IMR-90 (cell line): ENCODE measurements around the gene HSPA1A. TPM values are rescaled to one million over a fixed set of nuclear protein-coding genes. Genes with fewer than 3 reads are reported as not detected.

Source experiments
- ATAC-seq: fragments of 200-7000 bp; cut with Tn5 transposase; 2 replicates; pipeline ENCODE4 v1.9.1; 2020; ENCODE audit warnings: low read depth, mild to moderate bottlenecking, moderate library complexity
- Bru-seq: library from RNA; stranded (reverse); fragments of 400-500 nt; gene quantifications from one replicate; lab custom pipeline; 2021; lab: Mats Ljungman, UMichigan
- BruChase-seq, 2 experiments: library from RNA; stranded (reverse); fragments of 400-500 nt; gene quantifications; one replicate each; lab custom pipeline; 2021; lab: Mats Ljungman, UMichigan
- BruUV-seq: library from RNA; stranded (reverse); fragments of 400-500 nt; replicated peaks from 2 replicates; lab custom pipeline; 2021; lab: Mats Ljungman, UMichigan
- CTCF ChIA-PET: fragments of 300-600 bp; formaldehyde crosslinking; extraction: SDS; loops from one replicate; lab custom pipeline; 2021; ENCODE audit warnings: antibody characterized with exemption; lab: Yijun Ruan, JAX
- POLR2A ChIA-PET: fragments of 300-600 bp; sonication (Branson Sonifier 250); formaldehyde crosslinking; loops from one replicate; lab custom pipeline; 2022; ENCODE audit warnings: antibody characterized with exemption; ENCODE audit not compliant: unreplicated experiment; lab: Charles Lee
- DNase-seq: peaks from one replicate; pipeline ENCODE4 v3.0.0; 2013
- H2AFZ ChIP-seq: replicated peaks from 2 replicates; pipeline ENCODE3; 2013; ENCODE audit warnings: low read length, mild to moderate bottlenecking; ENCODE audit not compliant: poor library complexity
- H2AK5ac ChIP-seq: 2 replicates; pipeline ENCODE4 v1.6.1; 2013; ENCODE audit warnings: low read depth, low read length, inconsistent platforms
- H2AK9ac ChIP-seq: replicated peaks from 2 replicates; pipeline ENCODE3; 2013; ENCODE audit warnings: mild to moderate bottlenecking, low read depth, low read length, moderate library complexity; ENCODE audit not compliant: poor library complexity
- H2BK120ac ChIP-seq: 2 replicates; pipeline ENCODE4 v1.6.1; 2013; ENCODE audit warnings: low read depth, low read length, inconsistent platforms
- H2BK15ac ChIP-seq: 3 replicates; pipeline ENCODE4 v1.6.1; 2013; ENCODE audit warnings: low read depth, low read length, inconsistent platforms
- H2BK20ac ChIP-seq: 2 replicates; pipeline ENCODE4 v1.6.1; 2013; ENCODE audit warnings: low read depth, mild to moderate bottlenecking, inconsistent platforms, low read length, moderate library complexity
- H2BK5ac ChIP-seq: 2 replicates; pipeline ENCODE4 v1.6.1; 2013; ENCODE audit warnings: mild to moderate bottlenecking, low read depth, low read length, inconsistent platforms; ENCODE audit not compliant: poor library complexity, severe bottlenecking
- H3K14ac ChIP-seq: replicated peaks from 2 replicates; pipeline ENCODE4 v1.6.1; 2013; ENCODE audit warnings: low read depth, low read length, inconsistent platforms
- H3K18ac ChIP-seq: 2 replicates; pipeline ENCODE4 v1.6.1; 2013; ENCODE audit warnings: low read depth, low read length, control low read depth
- H3K23ac ChIP-seq: 2 replicates; pipeline ENCODE4 v1.6.1; 2013; ENCODE audit warnings: low read depth, low read length, inconsistent platforms
- H3K27ac ChIP-seq: 2 replicates; pipeline ENCODE4 v1.5.1; 2013; ENCODE audit warnings: mild to moderate bottlenecking, control low read depth, low read length; ENCODE audit not compliant: insufficient read depth
- H3K27me3 ChIP-seq: 2 replicates; pipeline ENCODE4 v1.6.1; 2013; ENCODE audit warnings: low read length; ENCODE audit not compliant: control insufficient read depth, insufficient read depth
- H3K36me3 ChIP-seq: 2 replicates; pipeline ENCODE4 v1.6.1; 2013; ENCODE audit warnings: low read length, mixed read lengths; ENCODE audit not compliant: control insufficient read depth, insufficient read depth
- H3K4ac ChIP-seq: 2 replicates; pipeline ENCODE4 v1.6.1; 2013; ENCODE audit warnings: low read depth, low read length, inconsistent platforms
- H3K4me1 ChIP-seq: 2 replicates; pipeline ENCODE4 v1.6.1; 2013; ENCODE audit warnings: low read length, mixed read lengths; ENCODE audit not compliant: control insufficient read depth, insufficient read depth
- H3K4me2 ChIP-seq: 2 replicates; pipeline ENCODE4 v1.6.1; 2013; ENCODE audit warnings: low read depth, mild to moderate bottlenecking, control low read depth, low read length, moderate library complexity
- H3K4me3 ChIP-seq: 2 replicates; pipeline ENCODE4 v1.5.1; 2013; ENCODE audit warnings: low read depth, mild to moderate bottlenecking, control low read depth, low read length, moderate library complexity; ENCODE audit not compliant: insufficient read depth
- H3K56ac ChIP-seq: 2 replicates; pipeline ENCODE4 v1.6.1; 2013; ENCODE audit warnings: low read length, inconsistent platforms; ENCODE audit not compliant: insufficient read depth; ENCODE audit errors: extremely low read depth
- H3K79me1 ChIP-seq, 2 experiments: 2 replicates each; pipeline ENCODE4 v1.6.1; 2013; ENCODE audit warnings: low read length in 2 of 2, inconsistent platforms in 1 of 2, low read depth in 1 of 2
- H3K9ac ChIP-seq: 2 replicates; pipeline ENCODE4 v1.6.1; 2013; ENCODE audit warnings: low read depth, low read length, control low read depth
- H3K9me1 ChIP-seq: 2 replicates; pipeline ENCODE4 v1.6.1; 2013; ENCODE audit warnings: low read length, inconsistent platforms; ENCODE audit not compliant: insufficient read depth
- H3K9me3 ChIP-seq: 2 replicates; pipeline ENCODE4 v1.6.1; 2013; ENCODE audit warnings: low read length; ENCODE audit not compliant: control insufficient read depth, insufficient read depth
- H4K20me1 ChIP-seq: 2 replicates; pipeline ENCODE4 v1.6.1; 2013; ENCODE audit warnings: low read length, inconsistent platforms; ENCODE audit not compliant: insufficient read depth
- H4K5ac ChIP-seq: 2 replicates; pipeline ENCODE4 v1.6.1; 2013; ENCODE audit warnings: mild to moderate bottlenecking, low read depth, low read length, control low read depth
- H4K8ac ChIP-seq, 2 experiments: 2 replicates each; pipeline ENCODE4 v1.6.1; 2013; ENCODE audit warnings: low read depth in 2 of 2, low read length in 2 of 2, control low read depth in 1 of 2, inconsistent platforms in 1 of 2
- H4K91ac ChIP-seq: 2 replicates; pipeline ENCODE4 v1.6.1; 2013; ENCODE audit warnings: low read depth, low read length, inconsistent platforms; ENCODE audit not compliant: insufficient read depth
- FOS ChIP-seq: fragments of 150-350 bp; IDR thresholded peaks from 2 replicates; pipeline ENCODE4 v1.6.1; 2016; ENCODE audit warnings: low read depth, low read length
- MAZ ChIP-seq: IDR thresholded peaks from 2 replicates; pipeline ENCODE4 v1.6.1; 2012; ENCODE audit warnings: low read depth, mild to moderate bottlenecking, low read length, improper control_type of control experiment, moderate library complexity, borderline replicate concordance
- POLR2A ChIP-seq: IDR thresholded peaks from 2 replicates; pipeline ENCODE4 v1.6.1; 2012; ENCODE audit warnings: mild to moderate bottlenecking, low read depth, low read length
- RFX5 ChIP-seq: IDR thresholded peaks from 2 replicates; pipeline ENCODE4 v1.8.0; 2012; ENCODE audit warnings: low read depth, mild to moderate bottlenecking, low read length, moderate library complexity
- WGBS, 2 experiments: methylation state at CpG; one replicate each; pipeline versions ENCODE4 v1.1.5 to v1.1.7; 2013; ENCODE audit warnings: missing lambda C conversion rate in 2 of 2; ENCODE audit not compliant: insufficient read length in 1 of 2; ENCODE audit errors: extremely low coverage in 2 of 2; 5-methylcytosine and 5-hydroxymethylcytosine counted together
- dilution Hi-C: fragments of 300-500 bp; cut with HindIII; formaldehyde crosslinking; loops from one replicate; pipeline ENCODE4 v1.14.3; 2018; ENCODE audit warnings: low sequenced_read_pairs; ENCODE audit not compliant: unreplicated experiment
- in situ Hi-C: fragments of 300-500 bp; cut with MboI; formaldehyde crosslinking; loops from 3 replicates; pipeline ENCODE4 v1.14.3; 2019; ENCODE audit warnings: low sequenced_read_pairs, inconsistent platforms, mixed read lengths
- intact Hi-C: fragments of 100-400 bp; cut with micrococcal nuclease; formaldehyde crosslinking; loops from 2 replicates; pipeline ENCODE4 v1.10.0; 2022
- long read RNA-seq: library from polyadenylated mRNA; unstranded; transcript quantifications from one replicate; pipeline ENCODE4 v2.0.0, GENCODE V29; 2021; ENCODE audit not compliant: unreplicated experiment
- polyA plus RNA-seq, 3 experiments: library from polyadenylated mRNA; depleted of rRNA; stranded (reverse); fragments of >200 nt; gene quantifications; 2 replicates each; pipeline ENCODE4 v1.2.3, GENCODE V29; 2012; ENCODE audit warnings: low replicate concordance in 1 of 3
- total RNA-seq: library from RNA; depleted of rRNA; stranded (reverse); fragments of >200 nt; gene quantifications from 2 replicates; pipeline ENCODE4 v1.2.3, GENCODE V29; 2012; rRNA removed

HSPA1A gene
- total RNA-seq (94.6 and 102 TPM in 2 replicates), polyA plus RNA-seq (2012; rRNA removed) (93.1 and 95.3 TPM in 2 replicates), Bru-seq, nascent RNA (percentile 45 among the genes with signal in this experiment), BruChase-seq, experiment 1, labeled RNA remaining after a 6-hour chase (percentile 64 among the genes with signal in this experiment), BruChase-seq, experiment 2, labeled RNA remaining after a 2-hour chase (percentile 56 among the genes with signal in this experiment)
- 64.7 and 107 TPM in 2 replicates for polyA plus RNA-seq (2012; cell fraction: cytosol; rRNA removed)
- polyA plus RNA-seq (2012; cell fraction: nucleus; rRNA removed; ENCODE audit: low replicate concordance), result 39.6 and 77.5 TPM in 2 replicates
- long read RNA-seq, transcript HSPA1A-201 (1 exons, 2,483 nt), result major isoform, 34 of 35 reads
- long read RNA-seq, partial matches to known transcripts, result 0 of 35 reads
- long read RNA-seq, other reads (novel, unspliced or antisense), result 1 of 35 reads

GRCh38 chr6:31815025-31815838 is at the start of gene HSPA1A, which contains the start of gene HSPA1L:
Gene HSPA1A (plus strand): TSS chr6:31815543. CDS start chr6:31815757, 214 bp downstream.
Gene HSPA1L (minus strand): TSS chr6:31815283. CDS start chr6:31811972, 3,311 bp downstream.
- no peaks in the 10 kb centered on the region for H3K9me3 ChIP-seq
- DNase-seq (peak; percentile 95), ATAC-seq (peak; percentile 89)
- intact Hi-C loops, result no loop called here
- H3K9me1 ChIP-seq, result no peaks in the 10 kb centered on the region; the same call in none of the 2 replicates
- dilution Hi-C loops, result no loop called here
- peak within 1 kb of the TSS; percentile 91 for H2BK5ac ChIP-seq
- 0% methylated on average over 10 of the region's 56 CpGs; no CpG with 5 or more reads in 1 of the 2 experiments for WGBS, 2 experiments
- peak within 1 kb of the TSS; percentile 97 for H3K56ac ChIP-seq
- H2AK9ac ChIP-seq, result peak within 1 kb of the TSS; percentile 100
- TF ChIP-seq RFX5 (0 out of 2 replicates have a peak, but pooled peaks have one; percentile 5), MAZ (peak; percentile 47; the same call in 1 of the 2 replicates), POLR2A (peak; percentile 99), FOS (no peak)
- no TSS peak for BruUV-seq
- peaks cover 3% of the 10 kb centered on the region for H3K4me1 ChIP-seq
- H4K91ac ChIP-seq, result peak within 1 kb of the TSS; percentile 96
- H2BK20ac ChIP-seq, result no peak within 1 kb of the TSS
- H4K20me1 ChIP-seq, result no peaks in the 10 kb centered on the region; the same call in 1 of the 2 replicates
- H3K23ac ChIP-seq, result peak within 1 kb of the TSS; percentile 82
- peak within 1 kb of the TSS; percentile 94 for H2AK5ac ChIP-seq
- H3K18ac ChIP-seq, result peak within 1 kb of the TSS; percentile 79
- H2AFZ ChIP-seq, result peak within 1 kb of the TSS; percentile 90
- peak within 1 kb of the TSS; percentile 98 for H4K5ac ChIP-seq
- ChIA-PET POLR2A (interaction anchor here (1.2 to 2.0 kb wide), 2 partner anchors 9 to 12 kb away, joined by 10 to 11 read pairs; partner anchors contain the start of genes HSPA1B and LSM2), CTCF (no interaction called here)
- peak within 1 kb of the TSS; percentile 96 for H3K4me2 ChIP-seq
- peak within 1 kb of the TSS; percentile 84 for H3K9ac ChIP-seq
- H3K4me3 ChIP-seq, result peak within 1 kb of the TSS; percentile 66
- peak within 1 kb of the TSS; percentile 97 for H3K4ac ChIP-seq
- no peaks in the 10 kb centered on the region for H3K27me3 ChIP-seq
- H3K14ac ChIP-seq, result peak within 1 kb of the TSS; percentile 98
- in situ Hi-C loops, result no loop called here
- H4K8ac ChIP-seq, result peak within 1 kb of the TSS; percentile 83 to 99
- peak within 1 kb of the TSS; percentile 82 for H2BK120ac ChIP-seq
- H3K27ac ChIP-seq, result peak within 1 kb of the TSS; percentile 98
- H3K36me3 ChIP-seq, result no peaks in the 10 kb centered on the region
- peak within 1 kb of the TSS; percentile 94; the same call in 1 of the 3 replicates for H2BK15ac ChIP-seq
- H3K79me1 ChIP-seq, result peaks cover 8 to 29% of the 10 kb centered on the region in 2 experiments
